ENCODE measurements around the gene TES.

TES gene

GRCh38 chr7:116234517-116235200, 24.3 kb downstream of the TES start:
- no peak overlapping the region for H3K27ac ChIP-seq (replicated peaks)
- H3K27me3 ChIP-seq (ENCODE audit: insufficient read depth, poor library complexity, severe bottlenecking), result no peaks in the 10 kb centered on the region
- H3K4me3 ChIP-seq (replicated peaks; ENCODE audit: insufficient read depth, low read length), result no peak overlapping the region
- no peak for DNase-seq (ENCODE audit: low read depth in 1 of 2, low spot score in 1 of 2)
- TF ChIP-seq GABPA (IDR thresholded peaks at IDR 0.05; ENCODE audit: low read depth) (no peak), CTCF (IDR thresholded peaks at IDR 0.05; ENCODE audit: insufficient read depth, low read length) (no peak), POLR2AphosphoS5 (IDR thresholded peaks at IDR 0.05; ENCODE audit: low read depth) (no peak), SPI1 (IDR thresholded peaks at IDR 0.05; ENCODE audit: borderline replicate concordance, low read depth) (no peak), REST (IDR thresholded peaks at IDR 0.05; ENCODE audit: insufficient replicate concordance, low read depth) (no peak)

- DNase-seq (ENCODE audit: low read depth in 1 of 2, low spot score in 1 of 2), result no peak
- no peaks in the 10 kb centered on the region for H3K27me3 ChIP-seq (ENCODE audit: insufficient read depth, poor library complexity, severe bottlenecking)
- H3K4me3 ChIP-seq (replicated peaks; ENCODE audit: insufficient read depth, low read length), result no peak overlapping the region
- no peak for TF ChIP-seq SPI1 (IDR thresholded peaks at IDR 0.05; ENCODE audit: borderline replicate concordance, low read depth)
- H3K27ac ChIP-seq (replicated peaks), result no peak overlapping the region
Measured at GRCh38 chr7:116235380-116235779, 25.0 kb downstream of the TES start.

- peak in 1 of 2 experiments; percentile 27 for DNase-seq (ENCODE audit: low read depth in 1 of 2, low spot score in 1 of 2)
- H3K27me3 ChIP-seq (ENCODE audit: insufficient read depth, poor library complexity, severe bottlenecking), result no peaks in the 10 kb centered on the region
- H3K4me3 ChIP-seq (replicated peaks; ENCODE audit: insufficient read depth, low read length), result no peak overlapping the region
- TF ChIP-seq POLR2AphosphoS5 (IDR thresholded peaks at IDR 0.05; ENCODE audit: low read depth), result no peak
- TF ChIP-seq REST (IDR thresholded peaks at IDR 0.05; ENCODE audit: insufficient replicate concordance, low read depth), result no peak
- no peak overlapping the region for H3K27ac ChIP-seq (replicated peaks)
Measured at GRCh38 chr7:116236020-116236630, 25.8 kb downstream of the TES start.

- H3K27ac ChIP-seq (replicated peaks), result no peak overlapping the region
- no peak overlapping the region for H3K4me3 ChIP-seq (replicated peaks; ENCODE audit: insufficient read depth, low read length)
- no peaks in the 10 kb centered on the region for H3K27me3 ChIP-seq (ENCODE audit: insufficient read depth, poor library complexity, severe bottlenecking)
- TF ChIP-seq SPI1 (IDR thresholded peaks at IDR 0.05; ENCODE audit: borderline replicate concordance, low read depth) (no peak), POLR2AphosphoS5 (IDR thresholded peaks at IDR 0.05; ENCODE audit: low read depth) (no peak), GABPA (IDR thresholded peaks at IDR 0.05; ENCODE audit: low read depth) (no peak), CTCF (IDR thresholded peaks at IDR 0.05; ENCODE audit: insufficient read depth, low read length) (no peak), REST (IDR thresholded peaks at IDR 0.05; ENCODE audit: insufficient replicate concordance, low read depth) (no peak)
- peak in 1 of 2 experiments; percentile 11 for DNase-seq (ENCODE audit: low read depth in 1 of 2, low spot score in 1 of 2)
Measured at GRCh38 chr7:116239020-116239419, 28.7 kb downstream of the TES start.
